ENCODE results near the gene PLB1.

Gene PLB1

DNA sequence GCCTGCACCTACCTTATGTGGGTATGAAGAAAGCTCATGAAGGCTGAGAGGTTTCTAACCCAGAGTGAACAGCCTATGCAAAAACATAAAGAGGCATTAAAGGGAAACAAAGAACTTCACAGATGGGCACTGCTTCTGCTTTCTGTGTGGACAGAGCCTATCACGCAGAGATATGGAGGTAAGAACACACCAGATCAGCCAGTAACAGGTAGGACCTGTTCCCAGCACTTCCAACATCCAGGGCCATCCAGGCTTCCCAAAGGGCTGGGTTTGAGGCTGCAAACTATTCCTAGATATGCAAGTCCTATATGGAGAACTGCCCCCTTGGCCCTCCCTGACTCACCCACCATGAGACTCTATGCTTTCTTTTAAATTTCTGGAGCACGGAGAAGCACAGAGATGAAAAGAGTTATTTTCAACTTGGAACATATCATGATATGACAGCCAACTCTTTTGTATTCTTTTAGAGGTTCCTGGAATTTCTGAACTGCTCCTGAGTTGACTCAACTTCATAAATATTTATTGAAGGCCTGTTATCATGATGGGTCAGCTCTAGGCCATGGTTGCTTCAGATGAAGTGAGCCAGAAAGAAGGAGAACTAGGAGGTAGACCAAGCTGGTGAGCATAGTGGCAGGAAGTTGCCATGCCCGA is 178.3 kb downstream of the PLB1 start:
- Histone ChIP-seq H3K36me3 (ENCODE audit: insufficient read depth, low read length) (no peaks in the 10 kb centered on the region), H3K9ac (ENCODE audit: low read depth, low read length) (no peak overlapping the region), H3K4me3 (ENCODE audit: low read depth in 1 of 2, low read length in 2 of 2) (no peak overlapping the region), H4K20me1 (ENCODE audit: insufficient read depth, low read length) (no peaks in the 10 kb centered on the region), H3K27ac (ENCODE audit: low read length) (no peak overlapping the region), H2AFZ (ENCODE audit: low read depth, low read length) (no peak overlapping the region), H3K27me3 (ENCODE audit: insufficient read depth, low read length, poor library complexity) (no peaks in the 10 kb centered on the region), H3K79me2 (ENCODE audit: insufficient read depth, low read length) (no peaks in the 10 kb centered on the region), H3K4me2 (ENCODE audit: insufficient read depth, low read length) (no peak overlapping the region), H3K9me3 (ENCODE audit: insufficient read depth, low read length, severe bottlenecking) (peaks cover 4% of the 10 kb centered on the region), H3K4me1 (ENCODE audit: insufficient read depth, low read length) (no peaks in the 10 kb centered on the region)
- ATAC-seq (ENCODE audit: insufficient read depth, low read depth) (no peak), DNase-seq (no peak)
- TF ChIP-seq, protein P1, sequence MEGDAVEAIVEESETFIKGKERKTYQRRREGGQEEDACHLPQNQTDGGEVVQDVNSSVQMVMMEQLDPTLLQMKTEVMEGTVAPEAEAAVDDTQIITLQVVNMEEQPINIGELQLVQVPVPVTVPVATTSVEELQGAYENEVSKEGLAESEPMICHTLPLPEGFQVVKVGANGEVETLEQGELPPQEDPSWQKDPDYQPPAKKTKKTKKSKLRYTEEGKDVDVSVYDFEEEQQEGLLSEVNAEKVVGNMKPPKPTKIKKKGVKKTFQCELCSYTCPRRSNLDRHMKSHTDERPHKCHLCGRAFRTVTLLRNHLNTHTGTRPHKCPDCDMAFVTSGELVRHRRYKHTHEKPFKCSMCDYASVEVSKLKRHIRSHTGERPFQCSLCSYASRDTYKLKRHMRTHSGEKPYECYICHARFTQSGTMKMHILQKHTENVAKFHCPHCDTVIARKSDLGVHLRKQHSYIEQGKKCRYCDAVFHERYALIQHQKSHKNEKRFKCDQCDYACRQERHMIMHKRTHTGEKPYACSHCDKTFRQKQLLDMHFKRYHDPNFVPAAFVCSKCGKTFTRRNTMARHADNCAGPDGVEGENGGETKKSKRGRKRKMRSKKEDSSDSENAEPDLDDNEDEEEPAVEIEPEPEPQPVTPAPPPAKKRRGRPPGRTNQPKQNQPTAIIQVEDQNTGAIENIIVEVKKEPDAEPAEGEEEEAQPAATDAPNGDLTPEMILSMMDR (IDR thresholded peaks at IDR 0.05; ENCODE audit: borderline replicate concordance, extremely low read depth, low read length, poor library complexity, severe bottlenecking), result no peak
- TF ChIP-seq EZH2 (IDR thresholded peaks at IDR 0.05; ENCODE audit: borderline replicate concordance, low read depth, low read length, severe bottlenecking), result no peak

DNA sequence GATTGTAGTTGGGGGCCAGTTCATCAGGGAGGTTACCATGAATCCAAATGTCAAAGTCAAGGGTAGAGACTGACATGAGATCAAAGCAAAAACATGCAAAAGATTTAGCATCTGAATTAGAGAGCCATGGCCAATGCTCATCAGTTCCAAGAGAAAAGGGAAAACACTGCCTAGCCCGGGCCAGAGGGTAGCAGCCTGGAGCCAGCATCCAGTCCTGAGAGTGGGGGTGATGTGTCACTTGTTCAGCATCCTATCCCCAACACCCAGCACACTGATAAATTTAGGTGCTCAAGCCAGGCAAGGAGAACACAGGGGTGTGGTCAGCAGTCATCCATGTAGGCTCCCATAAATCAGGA is 178.8 kb downstream of the PLB1 start:
- Histone ChIP-seq H3K4me2 (ENCODE audit: insufficient read depth, low read length) (no peak overlapping the region), H3K27me3 (ENCODE audit: insufficient read depth, low read length, poor library complexity) (no peaks in the 10 kb centered on the region), H3K79me2 (ENCODE audit: insufficient read depth, low read length) (no peaks in the 10 kb centered on the region), H3K4me1 (ENCODE audit: insufficient read depth, low read length) (no peaks in the 10 kb centered on the region), H3K9ac (ENCODE audit: low read depth, low read length) (no peak overlapping the region), H3K27ac (ENCODE audit: low read length) (no peak overlapping the region), H4K20me1 (ENCODE audit: insufficient read depth, low read length) (no peaks in the 10 kb centered on the region), H2AFZ (ENCODE audit: low read depth, low read length) (no peak overlapping the region), H3K36me3 (ENCODE audit: insufficient read depth, low read length) (no peaks in the 10 kb centered on the region), H3K4me3 (ENCODE audit: low read depth in 1 of 2, low read length in 2 of 2) (no peak overlapping the region), H3K9me3 (ENCODE audit: insufficient read depth, low read length, severe bottlenecking) (peaks cover 4% of the 10 kb centered on the region)
- ATAC-seq (ENCODE audit: insufficient read depth, low read depth), result no peak
- TF ChIP-seq, protein P1 (IDR thresholded peaks at IDR 0.05; ENCODE audit: borderline replicate concordance, extremely low read depth, low read length, poor library complexity, severe bottlenecking), result no peak
- no peak for TF ChIP-seq EZH2 (IDR thresholded peaks at IDR 0.05; ENCODE audit: borderline replicate concordance, low read depth, low read length, severe bottlenecking)
- DNase-seq, result no peak

DNA sequence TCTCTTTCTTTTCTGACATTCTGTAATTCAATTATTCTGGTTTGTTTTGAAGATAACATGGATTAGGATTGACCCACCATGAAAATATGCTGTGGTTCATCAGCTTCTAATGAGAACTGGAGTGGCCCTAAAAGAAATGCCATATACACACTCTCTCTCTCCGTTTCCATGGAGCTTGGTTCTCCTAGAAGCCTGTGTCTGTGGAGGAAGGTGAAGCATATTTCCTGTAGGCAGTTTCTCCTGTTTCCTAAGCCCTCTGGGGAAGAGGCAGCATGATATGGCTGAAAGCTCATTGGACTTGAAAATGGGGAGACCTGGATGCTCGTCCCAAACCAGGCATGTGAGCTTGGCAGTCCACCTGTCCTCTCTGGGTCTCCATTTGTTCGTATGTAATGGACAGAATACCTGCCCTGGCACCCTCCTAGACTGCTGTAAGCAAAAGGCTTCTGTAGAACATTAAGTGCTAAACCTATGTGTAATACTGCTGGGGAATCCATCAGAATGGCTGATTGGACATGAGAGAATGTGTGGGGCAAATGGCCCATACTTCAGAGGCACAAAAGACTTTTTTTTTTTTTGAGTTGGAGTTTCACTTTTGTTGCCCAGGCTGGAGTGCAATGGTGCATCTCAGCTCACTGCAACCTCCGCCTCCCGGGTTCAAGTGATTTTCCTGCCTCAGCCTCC is 180.4 kb downstream of the PLB1 start:
- TF ChIP-seq, protein P1 (IDR thresholded peaks at IDR 0.05; ENCODE audit: borderline replicate concordance, extremely low read depth, low read length, poor library complexity, severe bottlenecking), result no peak
- no peak for TF ChIP-seq EZH2 (IDR thresholded peaks at IDR 0.05; ENCODE audit: borderline replicate concordance, low read depth, low read length, severe bottlenecking)
- H3K4me2 ChIP-seq (ENCODE audit: insufficient read depth, low read length), result no peak overlapping the region
- no peaks in the 10 kb centered on the region for H4K20me1 ChIP-seq (ENCODE audit: insufficient read depth, low read length)

More for the DNA sequence above, 180.4 kb downstream of the PLB1 start:
- Histone ChIP-seq H2AFZ (ENCODE audit: low read depth, low read length) (no peak overlapping the region), H3K36me3 (ENCODE audit: insufficient read depth, low read length) (no peaks in the 10 kb centered on the region), H3K79me2 (ENCODE audit: insufficient read depth, low read length) (no peaks in the 10 kb centered on the region), H3K9me3 (ENCODE audit: insufficient read depth, low read length, severe bottlenecking) (peaks cover 4% of the 10 kb centered on the region), H3K4me1 (ENCODE audit: insufficient read depth, low read length) (no peaks in the 10 kb centered on the region), H3K9ac (ENCODE audit: low read depth, low read length) (no peak overlapping the region), H3K27me3 (ENCODE audit: insufficient read depth, low read length, poor library complexity) (no peaks in the 10 kb centered on the region), H3K27ac (ENCODE audit: low read length) (no peak overlapping the region), H3K4me3 (ENCODE audit: low read depth in 1 of 2, low read length in 2 of 2) (no peak overlapping the region)
- DNase-seq (no peak), ATAC-seq (ENCODE audit: insufficient read depth, low read depth) (no peak)

Measured in DND-41 (cell line).